Measurements from ENCODE around the gene MCF2L.

DNA sequence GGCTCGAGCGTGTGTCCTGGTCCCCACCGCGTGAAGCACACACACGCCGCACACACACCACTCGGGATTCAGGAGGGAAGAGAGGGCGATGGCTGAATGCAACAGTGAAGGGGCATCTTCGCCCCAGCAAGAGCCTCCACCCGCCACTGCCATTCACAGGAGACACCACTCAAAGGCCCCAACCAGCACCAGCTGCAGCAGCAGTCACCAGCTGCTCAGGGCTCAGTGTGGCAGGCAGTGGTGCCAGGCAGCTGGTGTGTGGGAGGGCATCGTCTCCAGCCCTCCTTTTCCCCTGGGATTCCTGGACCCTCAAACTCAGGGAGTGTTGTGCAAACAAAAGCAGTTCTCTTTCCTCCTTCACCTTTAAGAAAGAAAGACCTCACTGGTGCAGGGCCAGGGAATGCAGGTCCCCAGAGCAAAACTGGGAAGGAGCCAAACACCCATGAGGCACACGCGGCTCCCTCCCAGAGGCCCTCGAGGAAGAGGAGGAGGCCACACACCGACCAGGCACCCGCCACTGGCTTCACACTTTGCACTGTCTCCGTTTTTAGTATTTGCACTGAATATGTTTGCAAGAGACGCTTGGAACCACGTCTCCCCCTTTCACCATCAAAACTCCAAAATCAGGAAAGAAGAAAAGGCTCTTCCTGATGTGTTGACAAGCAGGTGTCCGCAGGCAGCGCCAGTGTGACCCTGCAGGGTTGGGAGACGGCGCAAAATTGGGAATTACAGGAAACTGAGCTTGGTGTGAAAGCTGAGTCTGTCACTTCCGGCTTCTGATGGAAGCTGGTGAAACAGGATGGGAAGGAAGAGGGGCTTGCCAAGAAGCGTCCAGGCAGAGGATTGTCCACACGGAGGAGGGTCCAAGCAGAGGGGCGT lies 110.1 kb downstream of the MCF2L start:
- TF ChIP-seq, protein P1, sequence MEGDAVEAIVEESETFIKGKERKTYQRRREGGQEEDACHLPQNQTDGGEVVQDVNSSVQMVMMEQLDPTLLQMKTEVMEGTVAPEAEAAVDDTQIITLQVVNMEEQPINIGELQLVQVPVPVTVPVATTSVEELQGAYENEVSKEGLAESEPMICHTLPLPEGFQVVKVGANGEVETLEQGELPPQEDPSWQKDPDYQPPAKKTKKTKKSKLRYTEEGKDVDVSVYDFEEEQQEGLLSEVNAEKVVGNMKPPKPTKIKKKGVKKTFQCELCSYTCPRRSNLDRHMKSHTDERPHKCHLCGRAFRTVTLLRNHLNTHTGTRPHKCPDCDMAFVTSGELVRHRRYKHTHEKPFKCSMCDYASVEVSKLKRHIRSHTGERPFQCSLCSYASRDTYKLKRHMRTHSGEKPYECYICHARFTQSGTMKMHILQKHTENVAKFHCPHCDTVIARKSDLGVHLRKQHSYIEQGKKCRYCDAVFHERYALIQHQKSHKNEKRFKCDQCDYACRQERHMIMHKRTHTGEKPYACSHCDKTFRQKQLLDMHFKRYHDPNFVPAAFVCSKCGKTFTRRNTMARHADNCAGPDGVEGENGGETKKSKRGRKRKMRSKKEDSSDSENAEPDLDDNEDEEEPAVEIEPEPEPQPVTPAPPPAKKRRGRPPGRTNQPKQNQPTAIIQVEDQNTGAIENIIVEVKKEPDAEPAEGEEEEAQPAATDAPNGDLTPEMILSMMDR (IDR thresholded peaks at IDR 0.05; ENCODE audit: insufficient read depth, low read length, poor library complexity, severe bottlenecking), result no peak
- TF ChIP-seq EZH2phosphoT487 (conservative IDR thresholded peaks at IDR 0.05; ENCODE audit: low read length), result no peak
